Esophagus squamous epithelium (tissue), 5 donors: ENCODE results near the gene DNM2. TPM values are rescaled to one million over a fixed set of nuclear protein-coding genes. Genes with fewer than 3 reads are reported as not detected.
"Not testable (repeated sequence)": the region's sequence is repeated elsewhere in the genome, so short reads cannot be mapped to it uniquely, and the experiment has no call there.

Experiments used
- DNase-seq: peaks from one replicate; lab custom pipeline; 2025; lab: John Stamatoyannopoulos, UW
- H3K27ac ChIP-seq, 4 donors: fragments of 200-600 bp; sonication (generic); one replicate each; pipeline ENCODE4 v1.5.1; 2016 to 2019; ENCODE audit warnings: mild to moderate bottlenecking in 1 of 4
- H3K27me3 ChIP-seq, 4 donors: fragments of 200-600 bp; sonication (generic); 1 replicate in 3 of 4; 2 replicates in 1 of 4; pipeline versions ENCODE4 v1.5.1 to v1.6.0; 2017 to 2021; ENCODE audit warnings: antibody characterized with exemption in 1 of 4
- H3K36me3 ChIP-seq, 3 donors: fragments of 200-600 bp; sonication (generic); one replicate each; pipeline ENCODE4 v1.5.1; 2016 to 2019
- H3K4me1 ChIP-seq, 3 donors: fragments of 200-600 bp; sonication (generic); one replicate each; pipeline ENCODE4 v1.5.1; 2017 to 2019
- H3K4me3 ChIP-seq, 4 donors: fragments of 200-600 bp; sonication (generic); 1 replicate in 3 of 4; 2 replicates in 1 of 4; pipeline ENCODE4 v1.5.1; 2016 to 2019; ENCODE audit warnings: mild to moderate bottlenecking in 2 of 4, moderate library complexity in 1 of 4
- H3K9me3 ChIP-seq, 3 donors: fragments of 200-600 bp; sonication (generic); one replicate each; pipeline ENCODE4 v1.5.1; 2016 to 2019
- POLR2A ChIP-seq, 4 donors: fragments of 450-650 bp; IDR thresholded peaks; one replicate each; pipeline ENCODE4 v1.6.1; 2017; ENCODE audit warnings: antibody characterized with exemption in 4 of 4, mild to moderate bottlenecking in 4 of 4, moderate library complexity in 3 of 4
- WGBS, 2 donors: methylation state at CpG; one replicate each; pipeline ENCODE4 v1.1.5; 2018; 5-methylcytosine and 5-hydroxymethylcytosine counted together
- intact Hi-C: fragments of 100-400 bp; cut with DNase I; formaldehyde crosslinking; loops from one replicate; pipeline ENCODE4 v1.15.0; 2022
- total RNA-seq, 4 donors: library from RNA; depleted of rRNA; stranded (reverse); fragments of >200 nt; gene quantifications; one replicate each; pipeline ENCODE4 v1.1.0, GENCODE V29; 2016
- TF ChIP-seq, protein P1 (sequence below), 6 experiments: fragments of 450-650 bp in 4 of 6; fragments of 200-600 bp in 2 of 6; sonication (generic) in 2 of 6; IDR thresholded peaks; one replicate each; pipeline ENCODE4 v1.5.1; 2016 to 2019; ENCODE audit warnings: antibody characterized with exemption in 6 of 6, mild to moderate bottlenecking in 4 of 6, moderate library complexity in 4 of 6
- donor health status: DM: yes; HTN: yes; CAD: no.

The DNM2 gene
- total RNA-seq, 4 donors from 2014 or later = 79.9 to 138 (median 102) TPM

- DNase-seq = no peak
- Histone ChIP-seq H3K27ac (no peak overlapping the region), H3K4me1 (peaks cover 10 to 33% (median 15%) of the 10 kb centered on the region in 3 donors), H3K27me3 (no peaks in the 10 kb centered on the region), H3K4me3 (no peak overlapping the region), H3K36me3 (no peaks in the 10 kb centered on the region), H3K9me3 (no peaks in the 10 kb centered on the region)
- no peak for TF ChIP-seq POLR2A (IDR thresholded peaks at IDR 0.05)
- TF ChIP-seq, protein P1, sequence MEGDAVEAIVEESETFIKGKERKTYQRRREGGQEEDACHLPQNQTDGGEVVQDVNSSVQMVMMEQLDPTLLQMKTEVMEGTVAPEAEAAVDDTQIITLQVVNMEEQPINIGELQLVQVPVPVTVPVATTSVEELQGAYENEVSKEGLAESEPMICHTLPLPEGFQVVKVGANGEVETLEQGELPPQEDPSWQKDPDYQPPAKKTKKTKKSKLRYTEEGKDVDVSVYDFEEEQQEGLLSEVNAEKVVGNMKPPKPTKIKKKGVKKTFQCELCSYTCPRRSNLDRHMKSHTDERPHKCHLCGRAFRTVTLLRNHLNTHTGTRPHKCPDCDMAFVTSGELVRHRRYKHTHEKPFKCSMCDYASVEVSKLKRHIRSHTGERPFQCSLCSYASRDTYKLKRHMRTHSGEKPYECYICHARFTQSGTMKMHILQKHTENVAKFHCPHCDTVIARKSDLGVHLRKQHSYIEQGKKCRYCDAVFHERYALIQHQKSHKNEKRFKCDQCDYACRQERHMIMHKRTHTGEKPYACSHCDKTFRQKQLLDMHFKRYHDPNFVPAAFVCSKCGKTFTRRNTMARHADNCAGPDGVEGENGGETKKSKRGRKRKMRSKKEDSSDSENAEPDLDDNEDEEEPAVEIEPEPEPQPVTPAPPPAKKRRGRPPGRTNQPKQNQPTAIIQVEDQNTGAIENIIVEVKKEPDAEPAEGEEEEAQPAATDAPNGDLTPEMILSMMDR (IDR thresholded peaks at IDR 0.05) = no peak
- intact Hi-C loops = no loop called here
- 84 to 89% methylated on average over 6 to 9 of the region's 10 CpGs for WGBS, 2 donors
Measured at GRCh38 chr19:10868872-10869547, 151.1 kb downstream of the DNM2 start.

- not testable (repeated sequence) for H3K27me3 ChIP-seq, H3K9me3 ChIP-seq, H3K4me3 ChIP-seq, H3K36me3 ChIP-seq, DNase-seq
- WGBS, 2 donors = 80 to 89% methylated on average over 4 to 8 of the region's 11 CpGs
- peaks cover 10 to 25% (median 11%) of the 10 kb centered on the region in 3 donors for H3K4me1 ChIP-seq
- intact Hi-C loops = loop anchor here (5.0 kb wide), 1 partner anchor 57 kb away; the partner anchor contains the start of genes TIMM29 and YIPF2
- H3K27ac ChIP-seq = peak overlapping the region in 2 of 4 donors; percentile 83 to 90
Measured at GRCh38 chr19:10869872-10870311, 152.0 kb downstream of the DNM2 start.

- intact Hi-C loops = loop anchor here (5.0 kb wide), 1 partner anchor 57 kb away; the partner anchor contains the start of genes TIMM29 and YIPF2
- Histone ChIP-seq H3K36me3 (no peaks in the 10 kb centered on the region), H3K4me1 (peaks cover 10 to 32% (median 11%) of the 10 kb centered on the region in 3 donors), H3K9me3 (no peaks in the 10 kb centered on the region), H3K27me3 (no peaks in the 10 kb centered on the region), H3K27ac (peak overlapping the region; percentile 73 to 90 (median 86)), H3K4me3 (peak overlapping the region; percentile 27 to 68 (median 52))
- TF ChIP-seq POLR2A (IDR thresholded peaks at IDR 0.05) = no peak
- TF ChIP-seq, protein P1 (IDR thresholded peaks at IDR 0.05) = no peak
- no peak for DNase-seq
- WGBS, 2 donors = 1 to 3% methylated on average over 12 to 15 of the region's 22 CpGs
Measured at GRCh38 chr19:10870501-10870954, 152.6 kb downstream of the DNM2 start.

- intact Hi-C loops = loop anchor here (5.0 kb wide), 1 partner anchor 56 kb away; the partner anchor contains the start of genes TIMM29 and YIPF2
- no peaks in the 10 kb centered on the region for H3K27me3 ChIP-seq
- peak within 1 kb of the TSS; percentile 88 to 94 (median 92) for H3K4me3 ChIP-seq
- no peak for TF ChIP-seq POLR2A (IDR thresholded peaks at IDR 0.05)
- TF ChIP-seq, protein P1 (IDR thresholded peaks at IDR 0.05) = peak; percentile 40 to 97 (median 94)
- H3K27ac ChIP-seq = peak within 1 kb of the TSS; percentile 92 to 95 (median 93)
- peaks cover 10 to 37% (median 14%) of the 10 kb centered on the region in 3 donors for H3K4me1 ChIP-seq
- no CpG with 5 or more reads among the region's 99 CpGs for WGBS, 2 donors
- DNase-seq = peak; percentile 94
- no peaks in the 10 kb centered on the region for H3K9me3 ChIP-seq
- H3K36me3 ChIP-seq = no peaks in the 10 kb centered on the region
Measured at GRCh38 chr19:10870955-10871603, 153.2 kb downstream of the DNM2 start, which contains the start of gene CARM1. Gene CARM1, plus strand, starts transcription at chr19:10871553. Its CDS starts 150 bp downstream, at chr19:10871703.

DNA sequence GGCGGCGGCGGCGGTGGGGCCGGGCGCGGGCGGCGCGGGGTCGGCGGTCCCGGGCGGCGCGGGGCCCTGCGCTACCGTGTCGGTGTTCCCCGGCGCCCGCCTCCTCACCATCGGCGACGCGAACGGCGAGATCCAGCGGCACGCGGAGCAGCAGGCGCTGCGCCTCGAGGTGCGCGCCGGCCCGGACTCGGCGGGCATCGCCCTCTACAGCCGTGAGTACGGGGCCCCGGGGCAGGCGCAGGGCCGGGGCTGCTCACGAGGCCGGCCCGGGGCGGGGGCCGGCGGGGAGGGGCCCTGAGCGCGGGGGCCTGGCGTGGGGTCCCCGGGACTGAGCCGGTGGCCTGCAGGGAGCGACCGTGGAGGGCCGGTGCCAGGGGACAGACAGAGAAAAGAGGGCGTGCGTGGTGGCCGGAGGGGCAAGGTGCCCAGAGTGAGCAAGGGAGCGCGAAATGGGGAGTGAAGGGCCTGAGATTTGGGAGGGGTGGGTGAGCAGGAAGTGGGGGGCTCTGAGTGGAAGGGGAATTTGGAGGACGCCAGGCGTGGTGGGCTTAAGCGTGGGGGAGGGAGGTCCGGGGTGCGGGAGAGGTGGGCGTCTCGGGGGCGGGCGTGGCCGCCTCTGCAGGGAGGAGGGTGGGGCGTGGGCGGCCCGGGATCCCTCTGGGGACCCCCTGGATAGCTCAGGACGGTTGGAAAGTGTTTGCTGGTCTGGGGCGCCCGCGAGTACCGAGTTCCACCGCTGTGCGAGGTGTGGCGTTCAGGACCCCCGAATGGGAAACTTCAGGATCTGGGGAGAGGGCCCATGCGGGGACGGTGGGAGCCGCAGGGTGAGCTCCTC lies 154.0 kb downstream of the DNM2 start:
- no peaks in the 10 kb centered on the region for H3K36me3 ChIP-seq
- 0% methylated on average over 17 to 20 of the region's 90 CpGs for WGBS, 2 donors
- no peaks in the 10 kb centered on the region for H3K27me3 ChIP-seq
- intact Hi-C loops = loop anchor here (5.0 kb wide), 1 partner anchor 55 kb away; the partner anchor contains the start of genes TIMM29 and YIPF2
- peaks cover 10 to 46% (median 22%) of the 10 kb centered on the region in 3 donors for H3K4me1 ChIP-seq
- H3K27ac ChIP-seq = peak overlapping the region; percentile 92 to 95 (median 93)
- TF ChIP-seq, protein P1 (IDR thresholded peaks at IDR 0.05) = peak in 4 of 6 experiments; percentile 15 to 43 (median 21)
- no peak for TF ChIP-seq POLR2A (IDR thresholded peaks at IDR 0.05)
- no peak for DNase-seq
- no peaks in the 10 kb centered on the region for H3K9me3 ChIP-seq
- peak overlapping the region; percentile 88 to 94 (median 92) for H3K4me3 ChIP-seq
